ENCODE results near the gene JOSD2. TPM values are rescaled to one million over a fixed set of nuclear protein-coding genes. Genes with fewer than 3 reads are reported as not detected.
"Not testable (repeated sequence)": the region's sequence is repeated elsewhere in the genome, so short reads cannot be mapped to it uniquely, and the experiment has no call there.

JOSD2 gene
- total RNA-seq, 1 experiment from 2014 or later = 5.4 TPM

GRCh38 chr19:50475101-50475568 lies 35.9 kb downstream of the JOSD2 start:
- no peak overlapping the region for H3K9ac ChIP-seq (ENCODE audit: extremely low read depth, insufficient read length, low read length)
- no peak for TF ChIP-seq CTCF (conservative IDR thresholded peaks at IDR 0.05)
- H3K18ac ChIP-seq (ENCODE audit: insufficient read length, low read depth, low read length) = no peak overlapping the region
- H3K9me3 Mint-ChIP-seq = peaks cover 10 to 21% of the 10 kb centered on the region in 2 experiments
- no peak overlapping the region for H2BK120ac ChIP-seq (ENCODE audit: low read depth, low read length, poor library complexity, severe bottlenecking)
- H3K4me2 ChIP-seq (ENCODE audit: insufficient read depth, insufficient read length, low read length) = no peak overlapping the region
- no peak overlapping the region for H3K23ac ChIP-seq (ENCODE audit: insufficient read length, low read depth, low read length)
- H2BK12ac ChIP-seq (ENCODE audit: insufficient read length, low read depth, low read length) = no peak overlapping the region
- H4K91ac ChIP-seq (ENCODE audit: insufficient read length, low read depth, low read length) = no peak overlapping the region
- H3K79me2 ChIP-seq (ENCODE audit: insufficient read depth, low read length) = peaks cover 5% of the 10 kb centered on the region; the same call in 1 of the 2 replicates
- H2BK20ac ChIP-seq (ENCODE audit: low read depth, low read length, poor library complexity, severe bottlenecking) = no peak overlapping the region
- H3K9me3 ChIP-seq (ENCODE audit: control insufficient read depth, low read depth, low read length) = peaks cover 7% of the 10 kb centered on the region
- peaks cover 4% of the 10 kb centered on the region; the same call in 1 of the 2 replicates for H3K4me1 ChIP-seq (ENCODE audit: insufficient read depth, low read length)
- H3K36me3 Mint-ChIP-seq (ENCODE audit: insufficient read depth in 1 of 3, low read depth in 3 of 3) = peaks cover 23 to 27% (median 26%) of the 10 kb centered on the region in 3 experiments
- no peaks in the 10 kb centered on the region for H3K27me3 ChIP-seq (ENCODE audit: insufficient read depth, low read length)
- no peaks in the 10 kb centered on the region for H3K23me2 ChIP-seq (ENCODE audit: insufficient read length, low read depth, low read length, poor library complexity, severe bottlenecking)
- H4K8ac ChIP-seq (replicated peaks; ENCODE audit: insufficient read length, low read depth, low read length) = no peak overlapping the region
- peaks cover 2% of the 10 kb centered on the region for H3K27me3 Mint-ChIP-seq (ENCODE audit: low read depth)
- H2BK5ac ChIP-seq (ENCODE audit: insufficient read length, low read length) = no peak overlapping the region
- no peak overlapping the region for H2AFZ ChIP-seq (ENCODE audit: low read length)
- no peak overlapping the region for H3K56ac ChIP-seq (ENCODE audit: insufficient read length, low read depth, low read length)
- H3K4me3 Mint-ChIP-seq = peak overlapping the region; percentile 96 to 99
- no peak overlapping the region for H4K5ac ChIP-seq (ENCODE audit: insufficient read length, low read depth, low read length)
- H4K20me1 ChIP-seq (ENCODE audit: control insufficient read depth, insufficient read depth, insufficient read length) = no peaks in the 10 kb centered on the region
- DNase-seq = no peak
- peak overlapping the region in 1 of 3 experiments; percentile 22; a peak in 1 of 7 replicates for H3K27ac Mint-ChIP-seq
- no peak overlapping the region for H3K27ac ChIP-seq (ENCODE audit: insufficient read length, low read depth, low read length)
- peaks cover 9% of the 10 kb centered on the region for H3K79me1 ChIP-seq (ENCODE audit: insufficient read depth, low read depth, low read length, poor library complexity, severe bottlenecking)
- H3K4me1 Mint-ChIP-seq = peaks cover 8 to 21% of the 10 kb centered on the region in 2 experiments
- H2AK5ac ChIP-seq (ENCODE audit: insufficient read length, low read length) = no peak overlapping the region
- H3K14ac ChIP-seq (ENCODE audit: insufficient read depth, low read length) = no peak overlapping the region
- WGBS (ENCODE audit: extremely low coverage, insufficient read length, low lambda C conversion rate) = no CpG with 5 or more reads among the region's 12 CpGs
- no peak overlapping the region for H2BK15ac ChIP-seq (ENCODE audit: low read depth, low read length)
- no peak overlapping the region for H3T11ph ChIP-seq (ENCODE audit: low read length)
- H3K4ac ChIP-seq (ENCODE audit: low read depth, low read length) = no peak overlapping the region

- H2BK15ac ChIP-seq (ENCODE audit: low read depth, low read length); H3K23me2 ChIP-seq (ENCODE audit: insufficient read length, low read depth, low read length, poor library complexity, severe bottlenecking); H2BK5ac ChIP-seq (ENCODE audit: insufficient read length, low read length); H3K4me2 ChIP-seq (ENCODE audit: insufficient read depth, insufficient read length, low read length); H3K23ac ChIP-seq (ENCODE audit: insufficient read length, low read depth, low read length); H3K27ac Mint-ChIP-seq; H3K9me3 ChIP-seq (ENCODE audit: control insufficient read depth, low read depth, low read length); H2AK5ac ChIP-seq (ENCODE audit: insufficient read length, low read length); H4K5ac ChIP-seq (ENCODE audit: insufficient read length, low read depth, low read length); H3K14ac ChIP-seq (ENCODE audit: insufficient read depth, low read length); H3K18ac ChIP-seq (ENCODE audit: insufficient read length, low read depth, low read length); H3T11ph ChIP-seq (ENCODE audit: low read length); H2BK12ac ChIP-seq (ENCODE audit: insufficient read length, low read depth, low read length); H3K9ac ChIP-seq (ENCODE audit: extremely low read depth, insufficient read length, low read length); H3K4ac ChIP-seq (ENCODE audit: low read depth, low read length); H3K4me1 ChIP-seq (ENCODE audit: insufficient read depth, low read length); H4K8ac ChIP-seq (replicated peaks; ENCODE audit: insufficient read length, low read depth, low read length); H3K27ac ChIP-seq (ENCODE audit: insufficient read length, low read depth, low read length); H4K20me1 ChIP-seq (ENCODE audit: control insufficient read depth, insufficient read depth, insufficient read length); H3K79me1 ChIP-seq (ENCODE audit: insufficient read depth, low read depth, low read length, poor library complexity, severe bottlenecking); H3K56ac ChIP-seq (ENCODE audit: insufficient read length, low read depth, low read length); H2AFZ ChIP-seq (ENCODE audit: low read length); H4K91ac ChIP-seq (ENCODE audit: insufficient read length, low read depth, low read length); H3K79me2 ChIP-seq (ENCODE audit: insufficient read depth, low read length); H2BK120ac ChIP-seq (ENCODE audit: low read depth, low read length, poor library complexity, severe bottlenecking); H2BK20ac ChIP-seq (ENCODE audit: low read depth, low read length, poor library complexity, severe bottlenecking); H3K4me3 Mint-ChIP-seq; H3K27me3 ChIP-seq (ENCODE audit: insufficient read depth, low read length); DNase-seq: not testable (repeated sequence)
- peaks cover 10 to 14% of the 10 kb centered on the region in 2 experiments for H3K9me3 Mint-ChIP-seq
- H3K27me3 Mint-ChIP-seq (ENCODE audit: low read depth) = peaks cover 11% of the 10 kb centered on the region
- H3K4me1 Mint-ChIP-seq = peaks cover 6 to 18% of the 10 kb centered on the region in 2 experiments
- WGBS (ENCODE audit: extremely low coverage, insufficient read length, low lambda C conversion rate) = no CpG with 5 or more reads among the region's 3 CpGs
- peaks cover 12 to 15% (median 14%) of the 10 kb centered on the region in 3 experiments for H3K36me3 Mint-ChIP-seq (ENCODE audit: insufficient read depth in 1 of 3, low read depth in 3 of 3)
Measured at GRCh38 chr19:50473336-50473735, 37.7 kb downstream of the JOSD2 start.

Data from H9 (cell line).